Activated CD4-positive, CD25-positive, alpha-beta regulatory T cell treated with anti-CD3 and anti-CD28 coated beads, Interleukin-2, amount 50 U/mL, for 16 hours (primary cell): ENCODE measurements around the gene OR56B1.
"Not testable (repeated sequence)": the region's sequence is repeated elsewhere in the genome, so short reads cannot be mapped to it uniquely, and the experiment has no call there.

ENCODE experiments used
- DNase-seq: peaks from one replicate; pipeline ENCODE4 v3.0.0-alpha.2; 2020; ENCODE audit warnings: low read depth, low spot score

Gene OR56B1, protein sequence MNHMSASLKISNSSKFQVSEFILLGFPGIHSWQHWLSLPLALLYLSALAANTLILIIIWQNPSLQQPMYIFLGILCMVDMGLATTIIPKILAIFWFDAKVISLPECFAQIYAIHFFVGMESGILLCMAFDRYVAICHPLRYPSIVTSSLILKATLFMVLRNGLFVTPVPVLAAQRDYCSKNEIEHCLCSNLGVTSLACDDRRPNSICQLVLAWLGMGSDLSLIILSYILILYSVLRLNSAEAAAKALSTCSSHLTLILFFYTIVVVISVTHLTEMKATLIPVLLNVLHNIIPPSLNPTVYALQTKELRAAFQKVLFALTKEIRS

DNA sequence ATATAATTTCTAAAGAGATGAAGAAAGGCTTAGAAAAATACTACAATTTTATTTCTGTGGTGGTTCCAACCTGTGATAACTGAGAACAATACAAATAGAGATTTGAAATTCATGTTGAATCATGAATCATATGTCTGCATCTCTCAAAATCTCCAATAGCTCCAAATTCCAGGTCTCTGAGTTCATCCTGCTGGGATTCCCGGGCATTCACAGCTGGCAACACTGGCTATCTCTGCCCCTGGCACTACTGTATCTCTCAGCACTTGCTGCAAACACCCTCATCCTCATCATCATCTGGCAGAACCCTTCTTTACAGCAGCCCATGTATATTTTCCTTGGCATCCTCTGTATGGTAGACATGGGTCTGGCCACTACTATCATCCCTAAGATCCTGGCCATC is at the start of gene OR56B1:
OR56B1 (plus strand) TSS at position 53 of the 400 bp plus-strand sequence; CDS start at position 122, 69 bp downstream.
- no peak for DNase-seq

DNA sequence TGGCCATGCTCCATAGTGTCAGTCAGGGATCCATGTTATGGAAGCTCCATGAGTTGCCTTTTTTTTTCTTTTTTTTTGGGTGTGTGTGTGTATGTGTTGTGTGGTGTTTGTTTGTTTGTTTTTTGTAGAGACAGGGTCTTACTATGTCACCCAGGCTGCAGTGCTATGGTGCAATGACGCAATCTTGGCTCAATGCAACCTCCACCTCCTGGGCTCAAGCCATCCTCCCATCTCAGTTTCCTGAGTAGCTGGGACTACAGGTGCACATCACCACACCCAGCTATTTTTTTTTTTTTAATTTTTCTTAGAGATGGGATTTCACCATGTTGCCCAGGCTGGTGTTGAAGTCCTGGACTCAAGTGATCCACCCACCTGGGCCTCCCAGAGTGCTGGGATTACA is 47.8 kb upstream of the OR56B1 start:
- no peak for DNase-seq

DNA sequence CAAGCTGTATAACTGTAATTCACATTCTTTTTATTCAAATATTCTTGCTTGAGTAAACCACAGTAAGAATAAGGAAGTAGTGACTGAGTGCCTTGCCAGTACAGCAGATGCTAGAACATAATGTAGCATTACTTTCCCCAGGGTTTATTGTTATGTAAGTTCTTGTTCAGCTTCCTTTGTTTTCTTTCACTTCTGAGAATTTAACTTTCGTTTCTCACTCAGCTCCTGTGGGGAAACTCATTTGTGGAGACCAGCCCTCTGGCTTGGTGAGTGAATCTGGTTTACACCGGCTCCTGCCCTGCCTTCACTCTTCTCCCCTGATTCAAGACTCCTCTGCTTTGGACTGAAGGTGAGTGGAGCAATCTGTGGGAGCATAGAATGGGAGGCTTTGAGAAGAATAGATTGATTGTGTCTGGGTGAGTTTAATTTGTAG is 46.7 kb upstream of the OR56B1 start, which contains the start of gene TRIM22:
TRIM22 (plus strand) TSS at position 240 of the 433 bp plus-strand sequence. CDS start 6,443 bp downstream, outside the sequence.
- DNase-seq = peak; percentile 20

DNA sequence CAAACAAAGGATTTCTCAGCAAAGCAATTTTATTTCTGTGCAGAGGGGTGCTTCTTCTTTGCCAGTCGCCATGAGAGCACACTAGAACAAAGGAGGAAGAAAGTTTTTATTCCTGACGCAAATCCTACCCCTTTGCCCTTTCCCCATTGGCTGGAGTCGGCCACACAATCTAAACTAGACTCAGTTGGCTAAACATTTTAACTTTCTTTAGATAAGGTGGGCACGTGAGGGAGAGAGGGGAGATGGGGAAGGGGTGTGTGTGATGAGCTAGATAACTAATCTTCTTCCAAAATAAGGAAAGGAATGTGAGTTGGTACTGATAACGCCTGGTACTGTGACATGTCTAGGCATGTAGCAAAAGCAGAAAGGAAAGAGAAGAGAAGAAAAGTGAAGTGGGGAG is 46.0 kb upstream of the OR56B1 start:
- no peak for DNase-seq

DNA sequence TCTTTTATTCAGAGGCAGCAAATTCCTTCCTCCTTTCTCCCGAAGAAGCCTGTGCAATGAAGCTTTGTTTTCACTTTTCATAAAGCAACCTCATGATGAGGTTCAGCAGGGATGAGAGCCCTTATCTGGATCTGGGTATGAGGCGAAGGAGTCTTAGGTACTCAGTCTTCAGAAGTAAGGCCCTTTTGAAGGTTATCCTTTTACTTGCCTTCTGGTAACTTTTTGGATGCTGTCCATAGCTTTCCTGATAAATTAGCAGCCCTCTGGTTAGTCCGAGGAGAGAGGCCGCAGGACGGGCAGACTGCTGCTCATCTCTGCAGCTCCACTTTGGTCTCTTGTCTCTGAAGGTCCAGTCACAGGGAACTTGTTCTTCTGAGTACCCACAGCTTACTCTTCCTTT is 45.5 kb upstream of the OR56B1 start:
- no peak for DNase-seq

DNA sequence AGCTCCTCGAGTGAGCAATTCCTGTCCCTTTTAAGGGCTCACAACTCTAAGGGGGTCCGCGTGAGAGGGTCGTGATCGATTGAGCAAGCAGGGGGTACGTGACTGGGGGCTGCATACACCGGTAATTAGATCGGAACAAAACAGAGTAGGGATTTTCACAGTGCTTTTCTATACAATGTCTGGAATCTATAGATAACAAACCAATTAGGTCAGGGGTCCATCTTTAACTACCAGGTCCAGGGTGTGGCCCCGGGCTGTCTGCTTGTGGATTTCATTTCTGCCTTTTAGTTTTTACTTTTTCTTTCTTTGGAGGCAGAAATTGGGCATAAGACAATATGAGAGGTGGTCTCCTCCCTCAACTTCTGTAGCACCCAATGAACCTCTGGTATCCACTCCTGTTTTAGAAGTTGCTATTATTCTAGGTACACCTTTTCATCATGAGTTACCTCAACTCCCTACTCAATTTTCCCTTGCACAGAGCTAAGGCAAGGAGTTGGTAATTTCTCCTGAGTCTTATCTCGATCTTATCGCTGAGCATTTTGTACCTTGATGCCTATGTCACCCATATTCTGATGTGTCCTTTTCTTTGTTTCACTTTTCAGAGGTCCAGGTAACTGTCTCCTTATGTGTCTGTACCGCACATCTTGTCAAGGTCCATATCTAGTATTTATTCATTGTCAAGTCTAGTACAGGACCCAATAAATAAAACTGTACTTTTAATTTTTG is 44.8 kb upstream of the OR56B1 start:
- not testable (repeated sequence) for DNase-seq

DNA sequence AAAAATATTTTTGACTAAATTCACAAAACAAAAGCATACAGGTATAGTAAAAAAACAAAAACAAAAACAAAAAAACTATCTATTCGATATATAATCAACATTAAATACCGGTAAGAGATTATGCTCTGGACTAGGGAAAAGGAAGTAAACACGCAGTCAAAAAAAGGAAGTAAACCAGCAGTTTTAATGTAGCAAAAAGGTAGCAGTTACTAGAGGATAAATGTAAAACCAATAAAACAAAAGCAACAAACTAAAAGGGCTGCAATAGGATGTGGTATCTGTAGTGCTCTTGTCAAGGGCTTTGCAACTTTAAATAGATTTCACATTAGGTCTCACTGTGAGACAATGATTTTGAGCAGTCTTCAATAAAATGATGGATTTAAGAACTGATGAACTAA is 44.3 kb upstream of the OR56B1 start:
- no peak for DNase-seq

DNA sequence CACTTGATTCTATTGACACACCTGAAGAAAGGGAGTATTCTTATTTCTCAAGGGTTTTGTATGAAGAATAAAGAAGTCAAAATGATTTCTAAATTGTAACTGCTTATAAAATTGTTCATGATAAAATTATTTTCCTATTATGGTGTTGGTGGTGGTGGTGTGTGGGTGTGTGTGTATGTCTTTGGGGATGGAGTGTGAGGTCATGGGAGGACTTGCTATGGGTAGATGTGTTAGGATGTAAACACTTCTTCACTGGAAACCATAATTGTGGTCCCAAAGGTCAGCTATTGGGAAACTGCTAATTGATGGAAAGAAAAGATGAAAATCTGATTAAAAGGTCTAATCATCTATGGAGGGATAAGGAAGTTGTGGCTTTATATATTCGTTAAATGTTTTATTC is 41.6 kb upstream of the OR56B1 start:
- DNase-seq = no peak

DNA sequence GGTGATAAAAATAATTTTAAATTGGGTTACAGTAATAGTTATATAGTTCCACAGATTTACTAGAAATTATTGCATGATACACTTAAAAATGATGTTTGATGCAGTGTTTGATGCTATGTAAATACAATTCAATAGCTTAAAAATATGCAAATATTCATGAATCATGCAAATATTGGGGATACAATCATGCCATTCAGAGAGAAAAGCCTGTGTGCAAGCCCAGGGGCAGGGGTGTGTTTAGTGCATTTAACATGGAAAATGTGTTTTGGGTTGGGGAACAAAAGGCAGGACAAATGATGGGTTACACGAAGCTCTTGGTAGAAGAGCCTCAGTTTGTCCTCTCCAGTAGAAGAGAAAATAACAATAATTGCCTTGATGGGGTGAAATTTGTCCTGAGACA is 40.7 kb upstream of the OR56B1 start:
- no peak for DNase-seq

DNA sequence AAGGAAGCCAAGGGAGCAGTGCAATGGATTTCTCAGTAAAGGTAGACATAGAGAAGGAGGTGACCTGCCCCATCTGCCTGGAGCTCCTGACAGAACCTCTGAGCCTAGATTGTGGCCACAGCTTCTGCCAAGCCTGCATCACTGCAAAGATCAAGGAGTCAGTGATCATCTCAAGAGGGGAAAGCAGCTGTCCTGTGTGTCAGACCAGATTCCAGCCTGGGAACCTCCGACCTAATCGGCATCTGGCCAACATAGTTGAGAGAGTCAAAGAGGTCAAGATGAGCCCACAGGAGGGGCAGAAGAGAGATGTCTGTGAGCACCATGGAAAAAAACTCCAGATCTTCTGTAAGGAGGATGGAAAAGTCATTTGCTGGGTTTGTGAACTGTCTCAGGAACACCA is 40.0 kb upstream of the OR56B1 start:
- DNase-seq = no peak

DNA sequence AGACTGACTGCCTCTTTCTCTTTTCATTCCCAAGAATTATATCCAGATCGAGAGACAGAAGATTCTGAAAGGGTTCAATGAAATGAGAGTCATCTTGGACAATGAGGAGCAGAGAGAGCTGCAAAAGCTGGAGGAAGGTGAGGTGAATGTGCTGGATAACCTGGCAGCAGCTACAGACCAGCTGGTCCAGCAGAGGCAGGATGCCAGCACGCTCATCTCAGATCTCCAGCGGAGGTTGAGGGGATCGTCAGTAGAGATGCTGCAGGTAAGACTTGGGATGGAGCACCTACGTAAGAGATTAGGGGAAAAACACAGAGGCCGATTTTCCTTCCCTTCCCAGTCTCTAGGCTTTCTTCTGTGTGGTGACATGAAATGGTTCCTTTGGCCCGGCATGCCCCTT is 38.0 kb upstream of the OR56B1 start:
- DNase-seq = no peak

DNA sequence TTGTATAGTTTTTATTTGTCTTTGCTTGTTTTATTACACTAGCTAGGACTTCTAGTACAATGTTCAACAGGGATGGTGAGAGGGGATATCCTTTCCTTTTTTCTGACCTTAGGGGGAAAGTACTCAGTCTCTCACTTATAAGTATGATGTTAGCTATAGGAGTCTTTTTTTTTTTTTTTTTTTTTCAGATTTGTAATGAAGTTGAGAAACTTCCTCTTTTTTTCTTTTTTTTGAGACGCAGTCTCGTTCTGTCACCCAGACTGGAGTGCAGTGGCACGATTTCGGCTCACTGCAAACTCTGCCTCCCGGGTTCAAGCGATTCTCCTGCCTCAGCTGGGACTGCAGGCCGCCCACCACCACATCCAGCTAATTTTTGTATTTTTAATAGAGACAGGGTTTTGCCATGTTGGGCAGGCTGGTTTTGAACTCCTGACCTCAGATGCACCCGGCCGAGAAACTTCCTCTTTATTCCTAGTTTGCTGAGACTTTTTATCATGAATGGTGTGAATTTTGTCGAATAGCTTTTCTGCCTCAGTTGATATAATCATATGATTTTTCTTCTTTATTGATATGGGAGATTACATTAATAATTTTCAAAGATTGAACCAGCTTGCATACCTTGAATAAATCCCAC is 35.7 kb upstream of the OR56B1 start:
- no peak for DNase-seq

DNA sequence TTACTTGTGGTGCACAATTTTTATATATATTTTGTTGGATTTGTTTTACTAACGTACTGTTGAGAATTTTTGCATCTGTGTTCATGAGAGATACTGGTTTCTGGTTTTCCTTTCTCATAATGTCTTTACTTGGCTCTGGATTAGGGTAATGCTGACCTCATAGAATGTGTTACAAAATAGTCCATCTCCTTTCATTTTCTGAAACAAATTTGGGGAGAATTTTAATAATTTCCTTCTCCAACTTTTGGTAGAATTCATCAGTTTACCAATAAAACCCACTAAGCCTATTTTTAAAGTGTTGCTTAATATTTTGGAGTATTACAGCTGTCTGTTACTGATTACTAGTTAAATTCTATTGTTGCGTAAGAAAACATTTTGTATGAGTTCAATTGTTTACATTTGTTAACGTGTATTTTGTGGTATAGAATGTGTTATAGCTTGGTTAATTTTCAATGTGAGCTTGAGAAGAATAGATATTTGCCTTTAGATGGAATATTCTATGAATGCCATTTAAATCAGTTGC is 35.1 kb upstream of the OR56B1 start:
- DNase-seq = no peak

DNA sequence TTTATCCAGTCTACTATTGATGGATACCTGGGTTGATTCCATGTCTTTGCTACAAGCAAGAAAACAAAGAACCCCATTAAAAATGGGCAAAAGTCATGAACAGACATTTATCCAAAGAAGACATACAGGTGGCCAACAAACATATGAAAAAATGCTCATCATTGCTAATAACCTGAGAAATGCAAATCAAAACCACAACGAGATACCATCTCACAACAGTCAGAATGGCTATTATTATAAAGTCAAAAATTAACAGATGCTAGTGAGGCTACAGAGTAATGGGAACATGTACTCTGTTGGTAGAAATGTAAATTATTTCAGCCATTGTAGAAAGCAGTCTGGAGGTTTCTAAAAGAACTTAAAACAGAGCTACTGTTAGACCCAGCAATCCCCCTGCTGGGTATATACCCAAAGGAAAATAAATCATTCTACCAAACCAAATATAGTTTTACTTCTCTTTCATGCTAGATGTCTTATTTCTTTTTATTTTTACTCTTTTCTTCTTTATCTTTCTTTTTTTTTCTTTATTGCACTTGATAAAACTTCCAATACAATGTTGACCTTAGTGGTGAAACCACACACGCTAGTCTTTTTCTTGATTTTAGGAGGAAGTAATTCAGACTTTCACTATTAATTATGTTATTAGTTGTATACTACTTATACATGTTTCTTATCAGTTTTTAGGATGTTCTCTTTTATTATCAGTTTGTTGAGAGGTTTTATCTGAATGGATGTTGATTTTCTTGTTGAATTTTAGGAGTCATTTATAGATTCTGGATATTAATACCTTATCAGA is 32.3 kb upstream of the OR56B1 start:
- no peak for DNase-seq

DNA sequence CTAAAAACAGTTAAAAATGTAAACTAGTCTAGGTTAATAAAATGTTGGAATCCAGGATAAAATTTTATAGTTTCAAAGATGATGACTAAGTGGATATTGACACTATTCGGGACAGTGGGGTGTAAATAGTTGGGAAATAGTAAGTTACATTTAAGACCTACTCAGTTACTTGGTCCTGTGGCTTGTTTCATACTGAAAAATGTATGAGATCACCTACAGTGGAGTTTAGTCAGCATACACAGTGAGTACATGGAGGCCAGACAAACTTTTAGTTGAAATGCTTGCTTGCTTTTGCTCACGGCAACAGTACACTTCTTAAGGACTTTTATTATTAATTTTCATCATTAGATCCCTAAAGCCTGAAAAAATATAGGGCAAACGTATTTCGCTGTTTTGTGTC is 30.6 kb upstream of the OR56B1 start:
- DNase-seq = no peak

DNA sequence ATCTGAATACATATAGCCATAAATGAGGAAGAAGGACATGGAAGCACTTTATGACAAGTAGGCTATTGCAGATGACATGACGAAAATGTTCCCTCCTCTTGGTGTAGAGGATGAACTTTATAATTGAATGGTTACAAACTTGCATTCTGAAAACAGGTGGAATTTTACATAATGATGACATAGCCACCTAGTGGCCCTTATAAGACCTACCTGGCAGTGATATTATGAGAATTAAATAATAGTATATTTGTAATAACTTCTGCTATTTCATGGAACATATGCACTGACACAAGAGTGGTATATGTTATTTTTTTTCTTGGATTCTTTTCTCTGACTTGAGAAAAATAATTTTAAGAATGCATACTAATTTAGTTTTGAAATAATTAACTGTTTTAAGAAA is 23.7 kb upstream of the OR56B1 start:
- DNase-seq = no peak

DNA sequence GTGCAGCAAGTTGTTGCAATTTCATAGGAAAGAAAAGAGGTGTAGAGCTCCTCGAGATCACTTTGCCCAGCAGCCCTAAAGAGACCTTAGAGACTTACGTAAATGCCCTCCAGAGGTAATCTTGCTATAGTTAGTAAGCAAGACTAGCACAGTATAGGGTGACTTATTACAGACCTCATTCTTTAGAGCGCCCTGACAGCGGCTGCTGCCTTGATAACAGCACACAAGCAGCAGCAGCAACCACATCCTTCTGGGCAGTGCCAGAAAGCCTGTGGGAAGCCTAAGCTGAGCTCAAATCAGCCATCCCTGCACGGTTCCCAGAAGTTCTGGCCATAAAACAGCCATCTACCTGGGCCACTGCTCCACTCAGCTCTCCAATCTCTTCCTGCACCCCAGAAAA is 22.6 kb upstream of the OR56B1 start:
- DNase-seq = no peak

DNA sequence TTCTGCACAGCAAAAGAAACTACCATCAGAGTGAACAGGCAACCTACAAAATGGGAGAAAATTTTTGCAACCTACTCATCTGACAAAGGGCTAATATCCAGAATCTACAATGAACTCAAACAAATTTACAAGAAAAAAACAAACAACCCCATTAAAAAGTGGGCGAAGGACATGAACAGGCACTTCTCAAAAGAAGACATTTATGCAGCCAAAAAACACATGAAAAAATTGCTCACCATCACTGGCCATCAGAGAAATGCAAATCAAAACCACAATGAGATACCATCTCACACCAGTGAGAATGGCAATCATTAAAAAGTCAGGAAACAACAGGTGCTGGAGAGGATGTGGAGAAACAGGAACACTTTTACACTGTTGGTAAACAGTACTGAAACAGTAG is 19.7 kb upstream of the OR56B1 start:
- DNase-seq = not testable (repeated sequence)

DNA sequence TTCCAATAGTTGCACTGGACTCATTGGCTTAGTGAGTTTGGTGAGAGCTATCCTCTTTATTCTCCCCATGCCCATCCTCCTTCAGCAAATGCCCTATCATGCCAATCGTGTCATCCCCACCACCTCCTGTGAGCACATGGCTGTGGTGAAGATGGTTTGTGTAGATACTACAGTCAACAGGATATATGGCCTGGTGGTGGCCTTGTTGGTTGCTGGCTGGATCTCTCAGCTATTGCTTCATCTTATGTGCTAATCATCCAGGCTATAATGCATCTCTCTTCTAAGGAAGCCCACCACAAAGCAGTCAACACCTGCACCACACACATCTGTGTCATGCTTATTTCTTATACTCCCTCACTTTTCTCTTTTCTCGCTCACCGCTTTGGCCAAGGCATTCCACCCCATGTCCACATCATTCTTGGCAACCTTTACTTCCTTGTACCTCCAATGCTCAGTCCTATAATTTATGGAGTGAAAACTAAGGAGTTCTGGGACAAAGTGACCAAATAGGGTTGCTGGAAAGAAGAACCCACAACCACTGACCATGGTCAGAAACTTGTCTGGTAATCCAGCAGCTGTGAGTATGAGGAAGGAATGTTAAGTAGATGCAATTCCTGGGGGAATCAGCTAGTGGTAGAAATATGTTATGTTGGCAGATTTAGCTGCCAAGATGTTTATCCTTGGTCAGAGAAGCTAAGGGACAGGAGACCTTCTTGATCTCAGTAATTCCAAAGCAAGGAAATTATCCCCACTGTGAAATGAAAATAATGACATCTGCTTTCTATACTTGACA is 16.3 kb upstream of the OR56B1 start:
- no peak for DNase-seq

DNA sequence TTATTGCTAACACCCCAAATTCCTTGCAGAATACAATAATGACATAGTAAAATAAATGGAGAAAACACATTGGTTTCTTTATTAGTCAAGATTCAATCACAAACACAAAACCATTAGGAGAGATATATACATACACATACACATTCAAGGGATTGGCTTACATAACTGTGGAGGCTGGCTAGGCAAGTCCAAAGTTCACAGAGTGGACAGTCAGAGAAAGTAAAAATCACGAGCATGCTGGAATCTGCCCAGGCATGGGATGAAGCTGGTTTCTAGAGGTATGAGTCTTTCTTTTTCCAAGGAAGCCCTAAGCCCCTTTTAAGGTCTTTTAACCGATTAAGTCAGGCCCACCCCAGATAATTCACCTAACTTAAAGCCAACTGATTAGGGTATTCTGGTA is 13.6 kb upstream of the OR56B1 start:
- DNase-seq = no peak

DNA sequence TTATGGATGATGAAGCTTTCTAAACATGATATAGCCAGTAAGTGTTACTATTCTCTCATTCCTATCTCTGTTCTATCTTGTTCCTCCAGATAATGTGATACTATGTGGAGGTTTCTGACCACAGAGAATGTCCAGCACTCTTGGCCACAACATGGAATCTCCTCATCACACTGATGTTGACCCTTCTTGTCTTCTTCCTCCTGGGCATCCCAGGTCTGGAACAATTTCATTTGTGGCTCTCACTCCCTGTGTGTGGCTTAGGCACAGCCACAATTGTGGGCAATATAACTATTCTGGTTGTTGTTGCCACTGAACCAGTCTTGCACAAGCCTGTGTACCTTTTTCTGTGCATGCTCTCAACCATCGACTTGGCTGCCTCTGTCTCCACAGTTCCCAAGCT is 9.9 kb upstream of the OR56B1 start:
- DNase-seq = no peak
